HepG2 (cell line): ENCODE measurements around the gene SIGLEC10. TPM values are rescaled to one million over a fixed set of nuclear protein-coding genes. Genes with fewer than 3 reads are reported as not detected.
A peak's percentile ranks its signal among the peaks of the same experiment; 100 is the strongest.

Experiments used
- CREB1 ChIP-seq, 2 experiments: fragments of 450-650 bp in 1 of 2; IDR thresholded peaks; 2 replicates each; pipeline ENCODE4 v1.6.1; 2016 to 2017; ENCODE audit warnings: control low read depth in 1 of 2, mild to moderate bottlenecking in 1 of 2, missing compliant biosample characterization in 1 of 2, missing genetic modification characterization in 1 of 2
- DPF2 ChIP-seq: sonication (generic); formaldehyde crosslinking; IDR thresholded peaks from 2 replicates; pipeline ENCODE4 v1.4.0; 2020; ENCODE audit warnings: mild to moderate bottlenecking, low read depth, missing genetic modification reagents, borderline replicate concordance
- ELF4 ChIP-seq: sonication (generic); formaldehyde crosslinking; IDR thresholded peaks from 2 replicates; pipeline ENCODE4 v1.5.0; 2020; ENCODE audit warnings: missing genetic modification reagents, mild to moderate bottlenecking, moderate library complexity, borderline replicate concordance
- FOXA3 ChIP-seq: IDR thresholded peaks from 2 replicates; pipeline ENCODE4 v1.6.1; 2016; ENCODE audit warnings: missing genetic modification reagents, missing compliant biosample characterization
- HHEX ChIP-seq: IDR thresholded peaks from 2 replicates; pipeline ENCODE4 v1.6.1; 2016; ENCODE audit warnings: control low read depth
- IKZF4 ChIP-seq: sonication (generic); formaldehyde crosslinking; IDR thresholded peaks from 2 replicates; pipeline ENCODE4 v1.5.1; 2020; ENCODE audit warnings: borderline replicate concordance, mild to moderate bottlenecking, low read depth, missing genetic modification reagents; ENCODE audit errors: not compliant biosample characterization
- LCORL ChIP-seq, 2 experiments: fragments of 450-650 bp in 1 of 2; sonication (generic) in 1 of 2; formaldehyde crosslinking in 1 of 2; IDR thresholded peaks; 2 replicates each; pipeline versions ENCODE4 v1.5.0 to v1.6.1; 2017 to 2020; ENCODE audit warnings: antibody characterized with exemption in 1 of 2, missing genetic modification reagents in 1 of 2
- PAF1 ChIP-seq: IDR thresholded peaks from 2 replicates; pipeline ENCODE4 v1.6.1; 2016; ENCODE audit warnings: missing genetic modification reagents, missing compliant biosample characterization
- RARA ChIP-seq: IDR thresholded peaks from 2 replicates; pipeline ENCODE4 v1.6.1; 2016; ENCODE audit warnings: missing genetic modification reagents, missing compliant biosample characterization
- ZNF232 ChIP-seq: sonication (generic); formaldehyde crosslinking; IDR thresholded peaks from 2 replicates; pipeline ENCODE4 v1.4.0; 2020; ENCODE audit warnings: missing genetic modification reagents, borderline replicate concordance
- ZNF235 ChIP-seq: sonication (generic); formaldehyde crosslinking; IDR thresholded peaks from 2 replicates; pipeline ENCODE4 v1.8.1; 2023; ENCODE audit warnings: mild to moderate bottlenecking, missing genetic modification reagents, borderline replicate concordance
- ZNF333 ChIP-seq: sonication (generic); formaldehyde crosslinking; IDR thresholded peaks from 2 replicates; pipeline ENCODE4 v1.4.0; 2020; ENCODE audit warnings: mild to moderate bottlenecking, missing genetic modification reagents, borderline replicate concordance
- ZNF343 ChIP-seq: sonication (generic); formaldehyde crosslinking; IDR thresholded peaks from 2 replicates; pipeline ENCODE4 v1.4.0; 2020; ENCODE audit warnings: mild to moderate bottlenecking, missing genetic modification reagents
- ZNF660 ChIP-seq: sonication (generic); formaldehyde crosslinking; IDR thresholded peaks from 2 replicates; pipeline ENCODE4 v1.5.1; 2020; ENCODE audit warnings: mild to moderate bottlenecking, low read depth, missing genetic modification reagents, borderline replicate concordance
- ZNF713 ChIP-seq: sonication (generic); formaldehyde crosslinking; IDR thresholded peaks from 2 replicates; pipeline ENCODE4 v1.4.0; 2020; ENCODE audit warnings: mild to moderate bottlenecking, missing genetic modification reagents
- ZNF747 ChIP-seq: sonication (generic); formaldehyde crosslinking; IDR thresholded peaks from 2 replicates; pipeline ENCODE4 v1.8.1; 2023; ENCODE audit warnings: missing genetic modification reagents, mild to moderate bottlenecking, borderline replicate concordance
- polyA plus RNA-seq, 8 experiments: library from polyadenylated mRNA; depleted of rRNA in 3 of 8; stranded (reverse) in 7 of 8; unstranded in 1 of 8; fragments of >200 nt; fragmentation: Illumina TruSeq in 4 of 8; extraction: Trizol in 4 of 8; gene quantifications; 2 replicates each; pipeline versions ENCODE4 v1.2.1 to v1.2.3, GENCODE V29; 2011 to 2016; ENCODE audit warnings: low read depth in 4 of 8, missing spikeins in 1 of 8, mixed read lengths in 1 of 8; ENCODE audit not compliant: insufficient read depth in 1 of 8
- total RNA-seq, 5 experiments: library from RNA; depleted of rRNA; stranded (reverse); fragments of >200 nt; fragmentation: Illumina TruSeq; extraction: Trizol; gene quantifications; 2 replicates each; pipeline ENCODE4 v1.2.3, GENCODE V29; 2016; ENCODE audit warnings: low read depth in 1 of 5
- TF ChIP-seq, protein P1 (sequence below): sonication (generic); formaldehyde crosslinking; conservative IDR thresholded peaks from 2 replicates; pipeline ENCODE4 v1.8.0; 2022; ENCODE audit warnings: low read depth, missing genetic modification reagents
- TF ChIP-seq, protein P2 (sequence below): sonication (generic); formaldehyde crosslinking; IDR thresholded peaks from 2 replicates; pipeline ENCODE4 v1.8.0; 2022; ENCODE audit warnings: mild to moderate bottlenecking, missing genetic modification reagents
- TF ChIP-seq, protein P3 (sequence below): sonication (generic); formaldehyde crosslinking; IDR thresholded peaks from 2 replicates; pipeline ENCODE4 v1.8.1; 2022; ENCODE audit warnings: low read depth, mild to moderate bottlenecking, missing genetic modification reagents

Gene SIGLEC10
- total and polyA plus RNA-seq, 2 of the 13 experiments (the other 11 are each of a cell fraction or from before 2014, with no cell fraction given): not detected

DNA sequence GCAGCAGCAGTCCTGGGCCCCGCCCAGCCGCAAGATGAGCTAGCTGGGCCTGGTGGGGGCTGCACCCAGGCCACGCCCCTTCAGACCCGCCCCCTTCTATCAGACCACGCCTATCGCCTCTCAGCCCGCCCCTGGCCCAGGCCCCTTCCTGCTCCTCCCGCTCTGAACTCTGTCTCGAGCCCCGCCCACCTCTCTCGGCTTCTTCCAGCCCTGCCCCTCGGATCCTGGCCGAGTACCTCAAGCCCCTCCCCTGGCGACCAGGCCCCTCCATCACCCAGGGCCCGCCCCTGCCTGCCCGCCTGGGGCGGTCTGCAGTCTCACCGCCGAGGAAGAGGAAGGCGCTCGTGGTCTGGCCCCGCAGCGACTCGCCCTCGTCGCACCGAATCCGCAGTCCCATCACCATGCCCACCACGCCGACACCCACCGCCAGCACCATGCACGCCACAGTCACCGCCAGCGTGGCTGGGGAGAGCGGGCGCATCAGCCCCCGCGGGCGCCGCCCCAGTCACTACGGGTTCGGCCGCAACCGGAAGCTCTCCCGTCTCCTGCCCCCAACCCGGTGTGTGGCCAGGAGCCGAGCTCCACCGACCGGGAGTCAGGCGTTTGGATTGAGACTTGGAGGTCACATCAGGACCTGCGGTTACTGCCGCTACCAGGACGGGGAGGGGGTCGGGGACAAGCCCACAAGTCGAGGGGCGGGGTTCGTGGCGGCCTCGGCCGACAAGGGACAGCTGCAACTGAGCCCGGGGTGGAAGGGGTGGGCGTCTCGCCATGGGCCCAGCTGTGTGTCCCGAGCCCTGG, 49.7 kb downstream of the SIGLEC10 start (continued):
- TF ChIP-seq, protein P1, sequence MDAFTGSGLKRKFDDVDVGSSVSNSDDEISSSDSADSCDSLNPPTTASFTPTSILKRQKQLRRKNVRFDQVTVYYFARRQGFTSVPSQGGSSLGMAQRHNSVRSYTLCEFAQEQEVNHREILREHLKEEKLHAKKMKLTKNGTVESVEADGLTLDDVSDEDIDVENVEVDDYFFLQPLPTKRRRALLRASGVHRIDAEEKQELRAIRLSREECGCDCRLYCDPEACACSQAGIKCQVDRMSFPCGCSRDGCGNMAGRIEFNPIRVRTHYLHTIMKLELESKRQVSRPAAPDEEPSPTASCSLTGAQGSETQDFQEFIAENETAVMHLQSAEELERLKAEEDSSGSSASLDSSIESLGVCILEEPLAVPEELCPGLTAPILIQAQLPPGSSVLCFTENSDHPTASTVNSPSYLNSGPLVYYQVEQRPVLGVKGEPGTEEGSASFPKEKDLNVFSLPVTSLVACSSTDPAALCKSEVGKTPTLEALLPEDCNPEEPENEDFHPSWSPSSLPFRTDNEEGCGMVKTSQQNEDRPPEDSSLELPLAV (CRISPR knock-in tag): 0 out of 2 replicates have a peak, but pooled peaks have one; percentile 60
- TF ChIP-seq ZNF343: no peak
- no peak for TF ChIP-seq HHEX (CRISPR knock-in tag)
- no peak for TF ChIP-seq ELF4 (CRISPR knock-in tag)
- TF ChIP-seq LCORL (IDR thresholded peaks at IDR 0.05): no peak
- peak; percentile 46; the same call in 1 of the 2 replicates for TF ChIP-seq LCORL (CRISPR knock-in tag; IDR thresholded peaks at IDR 0.05)
- peak; percentile 47 for TF ChIP-seq IKZF4 (CRISPR knock-in tag)
- TF ChIP-seq RARA (CRISPR knock-in tag): peak; percentile 50
- TF ChIP-seq, protein P2, sequence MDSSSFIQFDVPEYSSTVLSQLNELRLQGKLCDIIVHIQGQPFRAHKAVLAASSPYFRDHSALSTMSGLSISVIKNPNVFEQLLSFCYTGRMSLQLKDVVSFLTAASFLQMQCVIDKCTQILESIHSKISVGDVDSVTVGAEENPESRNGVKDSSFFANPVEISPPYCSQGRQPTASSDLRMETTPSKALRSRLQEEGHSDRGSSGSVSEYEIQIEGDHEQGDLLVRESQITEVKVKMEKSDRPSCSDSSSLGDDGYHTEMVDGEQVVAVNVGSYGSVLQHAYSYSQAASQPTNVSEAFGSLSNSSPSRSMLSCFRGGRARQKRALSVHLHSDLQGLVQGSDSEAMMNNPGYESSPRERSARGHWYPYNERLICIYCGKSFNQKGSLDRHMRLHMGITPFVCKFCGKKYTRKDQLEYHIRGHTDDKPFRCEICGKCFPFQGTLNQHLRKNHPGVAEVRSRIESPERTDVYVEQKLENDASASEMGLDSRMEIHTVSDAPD (CRISPR knock-in tag): no peak
- no peak for TF ChIP-seq ZNF713 (CRISPR knock-in tag)
- no peak for TF ChIP-seq ZNF333
- peak; percentile 22; the same call in 1 of the 2 replicates for TF ChIP-seq FOXA3
- TF ChIP-seq CREB1 (IDR thresholded peaks at IDR 0.05): no peak
- TF ChIP-seq CREB1 (CRISPR knock-in tag; IDR thresholded peaks at IDR 0.05): no peak
- TF ChIP-seq ZNF660 (CRISPR knock-in tag): no peak
- TF ChIP-seq DPF2: 0 out of 2 replicates have a peak, but pooled peaks have one; percentile 46
- TF ChIP-seq ZNF747 (CRISPR knock-in tag): 0 out of 2 replicates have a peak, but pooled peaks have one; percentile 81
- no peak for TF ChIP-seq PAF1 (CRISPR knock-in tag)
- no peak; the same call in 1 of the 2 replicates for TF ChIP-seq ZNF235
- TF ChIP-seq, protein P3, sequence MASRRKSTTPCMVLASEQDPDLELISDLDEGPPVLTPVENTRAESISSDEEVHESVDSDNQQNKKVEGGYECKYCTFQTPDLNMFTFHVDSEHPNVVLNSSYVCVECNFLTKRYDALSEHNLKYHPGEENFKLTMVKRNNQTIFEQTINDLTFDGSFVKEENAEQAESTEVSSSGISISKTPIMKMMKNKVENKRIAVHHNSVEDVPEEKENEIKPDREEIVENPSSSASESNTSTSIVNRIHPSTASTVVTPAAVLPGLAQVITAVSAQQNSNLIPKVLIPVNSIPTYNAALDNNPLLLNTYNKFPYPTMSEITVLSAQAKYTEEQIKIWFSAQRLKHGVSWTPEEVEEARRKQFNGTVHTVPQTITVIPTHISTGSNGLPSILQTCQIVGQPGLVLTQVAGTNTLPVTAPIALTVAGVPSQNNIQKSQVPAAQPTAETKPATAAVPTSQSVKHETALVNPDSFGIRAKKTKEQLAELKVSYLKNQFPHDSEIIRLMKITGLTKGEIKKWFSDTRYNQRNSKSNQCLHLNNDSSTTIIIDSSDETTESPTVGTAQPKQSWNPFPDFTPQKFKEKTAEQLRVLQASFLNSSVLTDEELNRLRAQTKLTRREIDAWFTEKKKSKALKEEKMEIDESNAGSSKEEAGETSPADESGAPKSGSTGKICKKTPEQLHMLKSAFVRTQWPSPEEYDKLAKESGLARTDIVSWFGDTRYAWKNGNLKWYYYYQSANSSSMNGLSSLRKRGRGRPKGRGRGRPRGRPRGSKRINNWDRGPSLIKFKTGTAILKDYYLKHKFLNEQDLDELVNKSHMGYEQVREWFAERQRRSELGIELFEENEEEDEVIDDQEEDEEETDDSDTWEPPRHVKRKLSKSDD (CRISPR knock-in tag): no peak; the same call in 1 of the 2 replicates
- no peak for TF ChIP-seq ZNF232 (CRISPR knock-in tag)
